GM21360 (cell line): ENCODE data around the gene HEPN1.
"Not testable (repeated sequence)": the region's sequence is repeated elsewhere in the genome, so short reads cannot be mapped to it uniquely, and the experiment has no call there.

Experiments
- ATAC-seq: cut with Tn5 transposase; IDR thresholded peaks from one replicate; pipeline ENCODE4 v1.9.1; 2021; ENCODE audit warnings: mild to moderate bottlenecking, moderate library complexity; ENCODE audit not compliant: unreplicated experiment

The HEPN1 gene

DNA sequence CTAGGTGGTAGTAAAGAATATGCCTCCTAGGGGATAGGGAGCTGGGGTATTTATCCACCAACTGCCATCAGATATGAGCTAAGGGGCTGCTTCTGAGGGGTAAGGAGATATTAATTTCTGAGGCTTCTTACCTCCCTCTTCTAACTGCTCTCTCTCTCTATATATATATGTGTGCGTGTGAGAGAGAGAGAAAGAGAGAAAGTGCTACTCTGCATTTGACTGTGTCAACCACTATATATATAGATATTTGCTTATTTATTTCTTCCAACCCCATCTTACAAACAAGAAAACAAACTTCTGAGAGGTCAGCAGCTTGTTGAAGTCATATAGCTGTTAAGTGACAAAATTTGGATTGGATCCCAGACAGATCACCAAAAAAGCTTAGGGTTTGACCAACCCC is 22.7 kb downstream of the HEPN1 start:
- peak; percentile 46 for ATAC-seq

DNA sequence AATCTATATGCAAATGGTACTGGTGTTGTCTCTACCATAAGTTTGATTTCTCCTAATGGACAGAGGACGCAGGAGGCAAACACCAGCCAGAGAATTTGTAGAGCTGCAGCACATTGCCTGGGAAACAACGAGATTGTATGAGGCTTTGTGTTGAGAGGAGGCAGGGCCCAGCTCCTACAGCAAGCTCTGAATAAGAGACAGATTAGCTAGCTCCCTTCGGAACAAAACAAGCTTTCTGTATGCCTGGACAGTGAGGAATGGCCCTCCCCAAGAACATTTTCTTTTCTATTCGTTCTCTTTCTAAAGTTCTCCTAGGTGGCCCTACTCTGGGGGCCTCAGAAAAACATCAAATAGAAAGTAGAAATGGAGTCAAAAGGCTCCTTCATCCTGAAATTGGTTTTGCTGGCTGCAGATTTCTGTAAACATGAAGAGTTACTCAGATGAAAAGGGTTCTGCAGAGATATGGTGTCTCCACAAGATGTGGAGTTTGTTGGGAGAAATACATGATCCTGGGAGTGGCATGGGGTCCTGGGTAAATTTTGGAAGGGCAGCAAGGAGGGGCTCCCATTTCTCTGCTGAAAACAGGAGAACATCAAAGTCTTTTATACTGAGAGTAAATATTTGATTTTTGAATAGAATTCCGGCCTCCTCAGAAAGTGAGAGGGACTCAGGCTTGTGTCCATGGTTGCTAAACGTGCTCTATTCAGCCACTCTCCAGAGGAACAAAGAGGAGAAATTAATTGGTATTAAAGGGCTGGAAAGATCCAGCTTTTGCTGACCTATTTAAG is 23.6 kb downstream of the HEPN1 start:
- ATAC-seq, result no peak

- ATAC-seq, result no peak
Observed at GRCh38 chr11:124943254-124943616, 24.2 kb downstream of the HEPN1 start.

DNA sequence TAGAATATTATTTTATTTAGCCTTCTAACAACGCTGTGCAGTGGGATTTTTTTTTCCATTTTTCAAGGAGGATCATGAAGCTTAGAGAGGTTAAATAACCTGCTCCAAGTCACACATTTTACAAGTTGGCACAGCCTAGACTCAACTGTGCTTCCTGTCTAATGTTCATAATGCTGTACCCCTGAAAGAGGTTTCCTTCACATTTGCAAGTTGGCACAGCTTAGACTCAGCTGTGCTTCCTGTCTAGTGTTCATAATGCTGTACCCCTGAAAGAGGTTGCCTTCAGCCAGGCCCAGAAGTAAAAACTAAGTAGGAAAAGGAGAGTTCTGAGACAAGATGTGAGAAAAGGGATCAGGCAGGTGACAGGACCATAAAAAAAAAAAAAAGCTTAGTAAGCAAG is 24.7 kb downstream of the HEPN1 start:
- ATAC-seq, result no peak

GRCh38 chr11:124944565-124944964 is 25.5 kb downstream of the HEPN1 start:
- ATAC-seq, result no peak

DNA sequence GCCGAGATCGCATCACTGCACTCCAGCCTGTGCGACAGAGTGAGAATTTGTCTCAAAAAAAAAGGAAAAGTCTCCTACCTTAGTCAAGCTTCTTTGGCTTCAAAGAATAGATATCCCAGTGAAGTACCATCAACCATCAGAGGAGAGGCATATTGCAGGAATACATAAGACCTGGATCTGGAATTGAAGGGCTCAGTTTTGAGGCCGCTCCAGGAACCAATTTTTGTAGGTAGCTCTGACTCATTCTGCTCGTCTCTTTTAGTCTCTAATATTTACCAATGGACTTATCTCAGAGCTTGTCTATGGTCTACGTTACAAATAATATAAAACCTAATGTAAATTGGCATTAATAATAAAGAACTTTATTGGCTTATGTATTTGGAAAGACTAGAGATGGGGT is 26.8 kb downstream of the HEPN1 start:
- no peak for ATAC-seq

DNA sequence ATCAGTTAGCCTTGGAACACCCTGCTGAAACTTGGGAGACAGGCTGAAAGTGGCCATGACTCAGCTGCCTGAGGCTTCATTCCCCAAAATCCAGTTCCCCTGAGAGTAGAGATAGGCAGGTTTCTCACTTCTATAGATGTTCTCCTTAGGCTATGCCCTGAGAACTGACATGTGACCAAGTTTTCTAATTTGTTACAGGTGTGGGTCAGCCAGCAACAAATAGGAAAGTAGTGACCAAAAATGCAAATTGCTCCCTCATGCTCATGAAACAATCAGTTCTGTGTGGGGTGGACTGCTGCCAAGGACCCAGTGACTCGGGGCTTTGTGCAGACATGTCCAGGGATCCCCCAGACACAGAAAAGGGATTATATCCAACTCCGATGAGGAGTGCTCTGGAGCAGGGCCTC is 27.7 kb downstream of the HEPN1 start:
- no peak for ATAC-seq

DNA sequence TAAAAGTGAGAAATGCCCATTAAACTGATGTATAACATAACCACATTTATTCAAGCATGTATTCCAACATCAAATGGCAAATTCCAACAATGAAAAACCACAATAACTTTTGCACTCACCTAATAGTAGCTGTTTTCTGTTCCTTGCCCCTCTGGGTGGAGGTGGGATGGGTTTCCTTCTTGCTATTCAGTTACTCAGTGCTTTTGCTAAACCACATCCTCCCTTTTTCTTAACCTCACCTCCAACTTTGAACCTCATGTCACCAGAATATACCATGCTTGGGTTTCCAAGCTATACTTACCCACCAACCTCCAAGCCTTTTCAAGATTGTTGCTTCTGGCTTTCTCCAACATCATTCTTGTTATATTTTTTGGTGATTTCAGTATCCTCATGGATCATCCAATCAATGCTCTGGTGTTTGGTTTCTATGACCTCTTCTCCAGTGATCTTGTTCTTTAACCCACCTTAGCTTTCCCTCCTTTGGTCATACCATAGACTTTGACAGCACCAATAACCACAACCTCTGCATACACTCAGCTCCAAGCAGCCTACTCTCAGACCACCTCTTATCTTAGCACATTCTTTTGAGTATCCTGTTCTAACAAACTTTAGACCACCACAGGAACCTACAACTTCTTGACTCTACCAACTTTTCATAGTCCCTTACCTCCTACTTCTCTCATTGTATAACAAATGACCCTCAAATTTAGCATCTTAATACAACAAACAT is 31.7 kb downstream of the HEPN1 start:
- no peak for ATAC-seq

DNA sequence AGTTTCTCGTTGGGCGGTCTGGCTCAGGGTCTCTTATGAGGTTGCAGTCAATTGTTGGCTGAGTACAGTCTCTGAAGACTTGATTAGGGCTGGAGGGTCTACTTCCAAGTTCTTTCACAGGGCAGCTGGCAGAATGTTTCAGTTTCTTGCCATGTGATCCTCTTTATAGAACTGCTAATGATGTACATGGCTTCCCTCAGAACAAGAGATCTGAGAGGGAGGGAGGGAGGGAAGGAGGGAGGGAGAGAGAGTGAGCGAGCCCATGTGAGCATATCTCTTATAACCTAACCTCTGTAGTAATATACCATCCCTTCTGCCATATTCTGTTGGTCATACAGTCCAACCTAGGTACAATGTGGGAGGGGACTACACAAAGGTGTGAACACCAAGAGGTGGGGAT is 32.3 kb downstream of the HEPN1 start:
- no peak for ATAC-seq

- ATAC-seq, result peak; percentile 99
Observed at GRCh38 chr11:124953753-124954589, 34.9 kb downstream of the HEPN1 start, which contains the start of gene CCDC15. Gene CCDC15, plus strand, starts transcription at chr11:124954202. Its CDS starts 531 bp downstream, at chr11:124954733.

DNA sequence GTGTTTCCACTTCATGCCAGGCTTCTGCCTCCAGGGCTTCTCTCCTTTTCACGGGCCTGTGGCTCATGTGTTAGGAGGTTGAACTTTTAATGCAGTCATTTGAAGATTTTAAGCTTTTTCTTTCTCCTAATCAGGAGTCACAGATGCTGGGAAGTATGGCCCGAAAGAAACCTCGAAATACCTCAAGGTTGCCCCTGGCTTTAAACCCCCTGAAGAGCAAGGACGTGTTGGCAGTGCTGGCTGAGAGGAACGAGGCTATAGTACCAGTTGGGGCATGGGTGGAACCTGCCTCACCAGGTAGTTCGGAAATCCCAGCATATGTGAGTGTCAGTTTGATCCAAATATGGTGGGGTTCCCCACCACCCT is 35.5 kb downstream of the HEPN1 start:
- ATAC-seq, result no peak

GRCh38 chr11:124955035-124955434 is 36.0 kb downstream of the HEPN1 start:
- no peak for ATAC-seq

DNA sequence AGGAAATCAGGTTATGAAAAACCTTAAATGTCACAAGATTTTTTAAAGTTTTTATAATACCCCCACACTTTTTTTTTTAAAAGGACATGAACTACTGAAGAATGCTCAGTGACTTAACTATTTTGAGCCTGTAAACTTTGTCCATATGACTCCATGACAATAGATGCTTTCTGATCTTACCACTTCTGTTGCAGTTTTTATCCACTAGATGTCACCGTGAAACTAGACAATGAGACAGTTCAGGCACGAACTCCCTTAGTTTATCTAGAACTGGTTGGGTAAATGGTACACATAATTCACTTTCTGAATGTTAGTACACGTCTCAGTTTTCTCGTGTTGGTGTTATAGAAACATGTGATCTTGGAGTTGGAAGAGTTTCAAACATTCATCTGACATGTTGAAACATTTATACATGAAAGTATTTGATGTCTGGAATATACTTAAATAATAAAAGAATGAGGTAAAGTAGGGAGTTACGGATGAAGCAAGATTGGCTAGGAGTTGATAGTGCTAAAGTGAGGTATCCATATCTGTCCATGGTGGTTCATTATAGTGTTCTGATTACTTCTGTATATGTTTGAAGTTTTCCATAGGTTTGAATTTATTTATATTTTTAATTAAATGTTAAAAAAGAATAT is 43.0 kb downstream of the HEPN1 start:
- peak; percentile 60 for ATAC-seq

DNA sequence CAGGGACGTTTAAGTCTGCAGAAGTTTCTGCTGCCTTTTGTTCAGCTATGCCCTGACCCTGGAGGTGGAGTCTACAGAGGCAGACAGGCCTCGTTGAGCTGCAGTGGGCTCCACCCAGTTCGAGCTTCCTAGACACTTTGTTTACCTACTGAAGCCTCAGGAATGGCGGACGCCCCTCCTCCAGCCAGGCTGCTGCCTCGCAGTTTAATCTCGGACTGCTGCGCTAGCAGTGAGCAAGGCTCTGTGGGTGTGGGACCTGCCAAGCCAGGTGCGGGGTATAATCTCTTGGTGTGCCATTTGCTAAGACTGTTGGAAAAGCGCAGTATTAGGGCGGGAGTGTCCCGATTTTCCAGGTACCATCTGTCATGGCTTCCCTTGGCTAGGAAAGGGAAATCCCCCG is 49.1 kb downstream of the HEPN1 start:
- not testable (repeated sequence) for ATAC-seq
